Suprapubic skin (tissue), 4 donors: Measurements from ENCODE around the gene ZNF280B.

ENCODE experiments used
- CTCF ChIP-seq, 2 donors: fragments of 200-600 bp in 1 of 2; fragments of 450-650 bp in 1 of 2; sonication (generic) in 1 of 2; IDR thresholded peaks; one replicate each; pipeline ENCODE4 v1.5.1; 2016 to 2019; ENCODE audit warnings: antibody characterized with exemption in 2 of 2, mild to moderate bottlenecking in 1 of 2, moderate library complexity in 1 of 2
- EP300 ChIP-seq: sonication (generic); formaldehyde crosslinking; IDR thresholded peaks from one replicate; pipeline ENCODE4 v1.6.1; 2017; ENCODE audit warnings: antibody characterized with exemption
- POLR2A ChIP-seq, 2 donors: fragments of 450-650 bp; IDR thresholded peaks; one replicate each; pipeline ENCODE4 v1.6.1; 2017; ENCODE audit warnings: antibody characterized with exemption in 2 of 2, mild to moderate bottlenecking in 2 of 2, moderate library complexity in 2 of 2
- POLR2AphosphoS5 ChIP-seq, 3 donors: sonication (generic); formaldehyde crosslinking; IDR thresholded peaks; one replicate each; pipeline ENCODE4 v1.6.1; 2017; ENCODE audit warnings: antibody characterized with exemption in 3 of 3

- no peak for TF ChIP-seq POLR2A (IDR thresholded peaks at IDR 0.05)
- TF ChIP-seq CTCF (IDR thresholded peaks at IDR 0.05): peak in 1 of 2 donors; percentile 36
- no peak for TF ChIP-seq POLR2AphosphoS5 (IDR thresholded peaks at IDR 0.05)
- no peak for TF ChIP-seq EP300
Observed at GRCh38 chr22:22508274-22509176, at the start of gene ZNF280B.
